ENCODE results near the gene HNRNPA2B1. TPM values are rescaled to one million over a fixed set of nuclear protein-coding genes. Genes with fewer than 3 reads are reported as not detected.

The HNRNPA2B1 gene
- total RNA-seq, 1 donor from 2014 or later, result 430 TPM

Other genes with a start within 250 kb of the HNRNPA2B1 start
- 0.94 TPM for gene NFE2L3, start 48.5 kb downstream of the HNRNPA2B1 start, total RNA-seq
- 61.3 TPM for gene CBX3, start 999 bp upstream of the HNRNPA2B1 start, total RNA-seq
- gene SNX10, start 91.1 kb upstream of the HNRNPA2B1 start, total RNA-seq, result 1.1 TPM